CD14-positive monocyte (primary cell): Measurements from ENCODE around the gene PGD. TPM values are rescaled to one million over a fixed set of nuclear protein-coding genes. Genes with fewer than 3 reads are reported as not detected.
"Not testable (repeated sequence)": the region's sequence is repeated elsewhere in the genome, so short reads cannot be mapped to it uniquely, and the experiment has no call there.

Experiments used
- DNase-seq, 3 donors: peaks; one replicate each; pipeline ENCODE4 v3.0.0-alpha.2; 2011 to 2022
- H2AFZ ChIP-seq: 2 replicates; pipeline ENCODE4 v1.6.0; 2012; ENCODE audit warnings: mild to moderate bottlenecking, low read depth, low read length, inconsistent platforms; ENCODE audit not compliant: insufficient read depth, poor library complexity, severe bottlenecking
- H3K27ac ChIP-seq, 2 donors: 1 replicate in 1 of 2; 2 replicates in 1 of 2; pipeline ENCODE4 v1.5.1; 2012 to 2013; ENCODE audit warnings: low read length in 2 of 2, control low read depth in 1 of 2, inconsistent platforms in 1 of 2, low read depth in 1 of 2, mild to moderate bottlenecking in 1 of 2
- H3K27me3 ChIP-seq, 2 donors: one replicate each; pipeline versions ENCODE4 v1.6.0 to v1.6.1; 2011 to 2013; ENCODE audit warnings: low read length in 2 of 2; ENCODE audit not compliant: control insufficient read depth in 2 of 2, insufficient read depth in 2 of 2
- H3K36me3 ChIP-seq, 2 donors: replicated peaks in 1 of 2; 1 replicate in 1 of 2; 2 replicates in 1 of 2; pipeline versions ENCODE4 v1.5.1 to v1.6.1; 2012 to 2013; ENCODE audit warnings: low read length in 2 of 2, control low read depth in 1 of 2, inconsistent platforms in 1 of 2, mild to moderate bottlenecking in 1 of 2; ENCODE audit not compliant: insufficient read depth in 2 of 2, control insufficient read depth in 1 of 2
- H3K4me1 ChIP-seq, 2 donors: 1 replicate in 1 of 2; 2 replicates in 1 of 2; pipeline versions ENCODE4 v1.5.1 to v1.6.1; 2012 to 2013; ENCODE audit warnings: low read length in 2 of 2, control low read depth in 1 of 2, inconsistent platforms in 1 of 2, mild to moderate bottlenecking in 1 of 2, moderate library complexity in 1 of 2; ENCODE audit not compliant: insufficient read depth in 2 of 2, control insufficient read depth in 1 of 2
- H3K4me2 ChIP-seq: replicated peaks from 2 replicates; pipeline ENCODE3; 2012; ENCODE audit warnings: low read length, moderate library complexity, mild to moderate bottlenecking; ENCODE audit not compliant: poor library complexity, severe bottlenecking; ENCODE audit errors: extremely low read depth
- H3K4me3 ChIP-seq, 3 experiments: fragments of 200-600 bp in 1 of 3; sonication (generic) in 1 of 3; replicated peaks in 1 of 3; 1 replicate in 2 of 3; 2 replicates in 1 of 3; pipeline ENCODE4 v1.5.1; 2011 to 2013; ENCODE audit warnings: low read length in 3 of 3, mild to moderate bottlenecking in 3 of 3, control low read depth in 2 of 3, low read depth in 2 of 3, inconsistent platforms in 1 of 3, moderate library complexity in 1 of 3
- H3K79me2 ChIP-seq: 2 replicates; pipeline ENCODE4 v1.6.0; 2012; ENCODE audit warnings: mild to moderate bottlenecking, control low read depth, inconsistent platforms, low read length, moderate library complexity; ENCODE audit not compliant: insufficient read depth
- H3K9ac ChIP-seq: 2 replicates; pipeline ENCODE4 v1.6.0; 2017; ENCODE audit warnings: low read length, mild to moderate bottlenecking; ENCODE audit not compliant: insufficient read depth, poor library complexity, severe bottlenecking
- H3K9me3 ChIP-seq, 2 donors: replicated peaks in 1 of 2; 1 replicate in 1 of 2; 2 replicates in 1 of 2; pipeline versions ENCODE4 v1.5.1 to v1.6.1; 2012 to 2013; ENCODE audit warnings: low read length in 2 of 2, control low read depth in 1 of 2; ENCODE audit not compliant: control insufficient read depth in 1 of 2, insufficient read depth in 1 of 2
- H4K20me1 ChIP-seq: 2 replicates; pipeline ENCODE4 v1.6.0; 2012; ENCODE audit warnings: mild to moderate bottlenecking, low read length, control low read depth, moderate library complexity; ENCODE audit not compliant: insufficient read depth
- H3K27ac Mint-ChIP-seq, 7 donors: one replicate each; pipeline ENCODE4 v1.8.0; 2020; ENCODE audit warnings: mild to moderate bottlenecking in 7 of 7, mixed read lengths in 7 of 7, moderate library complexity in 6 of 7, inconsistent platforms in 2 of 7
- H3K27me3 Mint-ChIP-seq, 3 donors: one replicate each; pipeline ENCODE4 v1.8.0; 2021 to 2022; ENCODE audit warnings: low read depth in 3 of 3, mild to moderate bottlenecking in 3 of 3, mixed read lengths in 3 of 3, moderate library complexity in 3 of 3, inconsistent platforms in 1 of 3
- H3K36me3 Mint-ChIP-seq, 2 donors: one replicate each; pipeline ENCODE4 v1.8.0; 2020; ENCODE audit warnings: mixed read lengths in 2 of 2, inconsistent platforms in 1 of 2, mild to moderate bottlenecking in 1 of 2
- H3K4me1 Mint-ChIP-seq: one replicate; pipeline ENCODE4 v1.8.0; 2020; ENCODE audit warnings: mild to moderate bottlenecking, mixed read lengths
- H3K4me3 Mint-ChIP-seq, 2 donors: one replicate each; pipeline ENCODE4 v1.8.0; 2020; ENCODE audit warnings: mild to moderate bottlenecking in 2 of 2, mixed read lengths in 2 of 2, moderate library complexity in 1 of 2
- H3K9me3 Mint-ChIP-seq, 7 donors: one replicate each; pipeline ENCODE4 v1.8.0; 2020 to 2022; ENCODE audit warnings: mixed read lengths in 7 of 7, mild to moderate bottlenecking in 6 of 7, moderate library complexity in 6 of 7, inconsistent platforms in 2 of 7
- WGBS: methylation state at CpG from one replicate; pipeline ENCODE4 v1.1.5; 2013; ENCODE audit warnings: missing lambda C conversion rate; ENCODE audit not compliant: insufficient coverage; 5-methylcytosine and 5-hydroxymethylcytosine counted together
- intact Hi-C, 2 donors: fragments of 100-400 bp; cut with micrococcal nuclease; formaldehyde crosslinking; loops; one replicate each; pipeline versions ENCODE4 v1.15.0 to v1.15.1; 2023
- polyA plus RNA-seq, 3 donors: library from polyadenylated mRNA; depleted of rRNA in 1 of 3; unstranded in 2 of 3; stranded (reverse) in 1 of 3; fragments of 300-500 nt in 2 of 3; fragments of >200 nt in 1 of 3; fragmentation: Illumina TruSeq in 2 of 3; gene quantifications; 1 replicate in 2 of 3; 2 replicates in 1 of 3; pipeline ENCODE4 v1.2.3, GENCODE V29; 2012 to 2021
- TF ChIP-seq, protein P1 (sequence below): fragments of 200-600 bp; IDR thresholded peaks from one replicate; pipeline ENCODE4 v1.8.0; 2022; ENCODE audit warnings: antibody characterized with exemption, mild to moderate bottlenecking

PGD gene
- polyA plus RNA-seq, 3 donors: 173 to 509 (median 471) TPM

GRCh38 chr1:10456048-10456447, 57.2 kb downstream of the PGD start:
- Mint-ChIP-seq H3K27ac (no peak overlapping the region), H3K27me3 (peaks cover 6 to 17% (median 12%) of the 10 kb centered on the region in 3 donors), H3K36me3 (peaks cover 15 to 25% of the 10 kb centered on the region in 2 donors), H3K4me3 (no peak overlapping the region), H3K4me1 (peaks cover 12% of the 10 kb centered on the region), H3K9me3 (peaks cover 0 to 9% (median 6%) of the 10 kb centered on the region in 7 donors)
- peaks cover 1 to 14% of the 10 kb centered on the region in 2 donors for H3K36me3 ChIP-seq
- H3K4me2 ChIP-seq: no peak overlapping the region
- peaks cover 0 to 6% of the 10 kb centered on the region in 2 donors for H3K9me3 ChIP-seq
- H2AFZ ChIP-seq: no peak overlapping the region
- no peak overlapping the region for H3K27ac ChIP-seq
- no peaks in the 10 kb centered on the region for H3K79me2 ChIP-seq
- no peak overlapping the region for H3K9ac ChIP-seq
- H3K4me1 ChIP-seq: no peaks in the 10 kb centered on the region
- H4K20me1 ChIP-seq: no peaks in the 10 kb centered on the region
- WGBS: 85% methylated on average over 4 of the region's 5 CpGs
- no peak overlapping the region for H3K4me3 ChIP-seq
- H3K27me3 ChIP-seq: no peaks in the 10 kb centered on the region
- TF ChIP-seq, protein P1, sequence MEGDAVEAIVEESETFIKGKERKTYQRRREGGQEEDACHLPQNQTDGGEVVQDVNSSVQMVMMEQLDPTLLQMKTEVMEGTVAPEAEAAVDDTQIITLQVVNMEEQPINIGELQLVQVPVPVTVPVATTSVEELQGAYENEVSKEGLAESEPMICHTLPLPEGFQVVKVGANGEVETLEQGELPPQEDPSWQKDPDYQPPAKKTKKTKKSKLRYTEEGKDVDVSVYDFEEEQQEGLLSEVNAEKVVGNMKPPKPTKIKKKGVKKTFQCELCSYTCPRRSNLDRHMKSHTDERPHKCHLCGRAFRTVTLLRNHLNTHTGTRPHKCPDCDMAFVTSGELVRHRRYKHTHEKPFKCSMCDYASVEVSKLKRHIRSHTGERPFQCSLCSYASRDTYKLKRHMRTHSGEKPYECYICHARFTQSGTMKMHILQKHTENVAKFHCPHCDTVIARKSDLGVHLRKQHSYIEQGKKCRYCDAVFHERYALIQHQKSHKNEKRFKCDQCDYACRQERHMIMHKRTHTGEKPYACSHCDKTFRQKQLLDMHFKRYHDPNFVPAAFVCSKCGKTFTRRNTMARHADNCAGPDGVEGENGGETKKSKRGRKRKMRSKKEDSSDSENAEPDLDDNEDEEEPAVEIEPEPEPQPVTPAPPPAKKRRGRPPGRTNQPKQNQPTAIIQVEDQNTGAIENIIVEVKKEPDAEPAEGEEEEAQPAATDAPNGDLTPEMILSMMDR: no peak
- intact Hi-C loops: no loop called here
- no peak for DNase-seq

GRCh38 chr1:10456661-10457060, 57.8 kb downstream of the PGD start:
- no peak overlapping the region for H3K4me3 ChIP-seq
- peaks cover 0 to 6% of the 10 kb centered on the region in 2 donors for H3K9me3 ChIP-seq
- Mint-ChIP-seq H3K9me3 (peaks cover 0 to 9% (median 6%) of the 10 kb centered on the region in 7 donors), H3K4me1 (peaks cover 7% of the 10 kb centered on the region), H3K27me3 (peaks cover 1 to 11% (median 7%) of the 10 kb centered on the region in 3 donors), H3K36me3 (peaks cover 21 to 31% of the 10 kb centered on the region in 2 donors), H3K4me3 (no peak overlapping the region), H3K27ac (no peak overlapping the region)
- H2AFZ ChIP-seq: no peak overlapping the region
- no peak overlapping the region for H3K27ac ChIP-seq
- intact Hi-C loops: no loop called here
- no CpG with 5 or more reads among the region's 7 CpGs for WGBS
- H3K27me3 ChIP-seq: no peaks in the 10 kb centered on the region
- no peaks in the 10 kb centered on the region for H3K4me1 ChIP-seq
- no peaks in the 10 kb centered on the region for H3K79me2 ChIP-seq
- no peak for DNase-seq
- TF ChIP-seq, protein P1: no peak
- no peaks in the 10 kb centered on the region for H4K20me1 ChIP-seq
- no peak overlapping the region for H3K4me2 ChIP-seq
- H3K9ac ChIP-seq: no peak overlapping the region
- peaks cover 7 to 20% of the 10 kb centered on the region in 2 donors for H3K36me3 ChIP-seq

- H3K9me3 ChIP-seq, H3K4me1 Mint-ChIP-seq, H3K4me3 Mint-ChIP-seq, H3K27me3 Mint-ChIP-seq, intact Hi-C loops, H3K4me2 ChIP-seq, H3K27ac ChIP-seq, H2AFZ ChIP-seq, H3K4me3 ChIP-seq, H3K27me3 ChIP-seq, H4K20me1 ChIP-seq, H3K9ac ChIP-seq, DNase-seq, H3K9me3 Mint-ChIP-seq, H3K4me1 ChIP-seq, H3K79me2 ChIP-seq, H3K27ac Mint-ChIP-seq: not testable (repeated sequence)
- WGBS: 90% methylated on average over 2 of the region's 7 CpGs
- peaks cover 12 to 27% of the 10 kb centered on the region in 2 donors for H3K36me3 ChIP-seq
- H3K36me3 Mint-ChIP-seq: peaks cover 28 to 39% of the 10 kb centered on the region in 2 donors
These were observed 58.6 kb downstream of the PGD start for GRCh38 chr1:10457462-10457861.
